Activated CD4-positive, alpha-beta T cell treated with anti-CD3 and anti-CD28 coated beads for 48 hours (primary cell): ENCODE results near the gene IER5L.

Experiments used
- DNase-seq: peaks from one replicate; pipeline ENCODE4 v3.0.0-alpha.2; 2020

IER5L gene

GRCh38 chr9:129177791-129178567 lies at the start of gene IER5L:
Gene IER5L, minus strand, starts transcription at chr9:129178261. Its CDS starts 209 bp downstream, at chr9:129178052.
- peak; percentile 95 for DNase-seq

GRCh38 chr9:129227843-129228189 lies 49.8 kb upstream of the IER5L start:
- DNase-seq = no peak

- DNase-seq = peak; percentile 50
Observed at GRCh38 chr9:129225815-129226214, 47.8 kb upstream of the IER5L start.

- DNase-seq = no peak
Observed at GRCh38 chr9:129225490-129225778, 47.4 kb upstream of the IER5L start.

GRCh38 chr9:129224618-129225489 lies 46.8 kb upstream of the IER5L start:
- DNase-seq = no peak

- no peak for DNase-seq
Observed at GRCh38 chr9:129223551-129224208, 45.6 kb upstream of the IER5L start.

- DNase-seq = no peak
Observed at GRCh38 chr9:129222819-129223218, 44.8 kb upstream of the IER5L start.

- DNase-seq = no peak
Observed at GRCh38 chr9:129221979-129222635, 44.0 kb upstream of the IER5L start.

- no peak for DNase-seq
Observed at GRCh38 chr9:129221233-129221632, 43.2 kb upstream of the IER5L start.

- DNase-seq = no peak
Observed at GRCh38 chr9:129220771-129221170, 42.7 kb upstream of the IER5L start.

GRCh38 chr9:129218918-129219317 lies 40.9 kb upstream of the IER5L start:
- DNase-seq = no peak

- no peak for DNase-seq
Observed at GRCh38 chr9:129218272-129218625, 40.2 kb upstream of the IER5L start.

- no peak for DNase-seq
Observed at GRCh38 chr9:129213551-129213950, 35.5 kb upstream of the IER5L start.

GRCh38 chr9:129211686-129212085 lies 33.6 kb upstream of the IER5L start:
- no peak for DNase-seq

GRCh38 chr9:129210125-129210524 lies 32.1 kb upstream of the IER5L start:
- no peak for DNase-seq

GRCh38 chr9:129209580-129209979 lies 31.5 kb upstream of the IER5L start:
- no peak for DNase-seq

GRCh38 chr9:129209109-129209508 lies 31.0 kb upstream of the IER5L start:
- no peak for DNase-seq

GRCh38 chr9:129208207-129209032 lies 30.4 kb upstream of the IER5L start:
- DNase-seq = peak; percentile 68

- no peak for DNase-seq
Observed at GRCh38 chr9:129206905-129207304, 28.8 kb upstream of the IER5L start.

GRCh38 chr9:129206401-129206800 lies 28.3 kb upstream of the IER5L start:
- no peak for DNase-seq

GRCh38 chr9:129204840-129205239 lies 26.8 kb upstream of the IER5L start:
- DNase-seq = no peak

- DNase-seq = no peak
Observed at GRCh38 chr9:129203556-129203909, 25.5 kb upstream of the IER5L start.
